ENCODE data around the gene RGS14. TPM values are rescaled to one million over a fixed set of nuclear protein-coding genes. Genes with fewer than 3 reads are reported as not detected.

The RGS14 gene
- polyA plus RNA-seq, 3 donors: 10.5 to 15.8 (median 11.8) TPM

GRCh38 chr5:177362610-177363507 is 5.1 kb downstream of the RGS14 start:
- DNase-seq (ENCODE audit: low read depth in 3 of 3, low spot score in 2 of 3): peak in 2 of 3 donors; percentile 34 to 54

DNA sequence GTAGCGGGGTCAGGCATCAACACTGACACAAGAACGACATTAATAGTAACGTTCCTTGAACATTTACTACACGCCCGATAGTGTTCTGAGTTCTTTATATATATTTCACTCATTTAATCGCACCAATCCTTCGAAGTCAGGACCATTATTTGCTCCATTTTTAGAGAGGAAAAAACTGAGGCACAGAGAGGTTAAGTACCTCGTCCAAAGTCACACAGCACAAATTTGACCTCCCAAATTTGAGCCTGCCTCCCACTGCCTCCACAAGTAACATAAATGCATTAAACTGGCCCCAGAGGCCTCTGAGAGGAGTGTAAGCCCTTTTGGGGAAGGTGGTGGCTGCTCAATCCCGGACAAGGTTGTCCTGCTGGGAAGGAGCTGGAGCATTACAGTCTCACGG is 5.8 kb downstream of the RGS14 start:
- no peak for DNase-seq (ENCODE audit: low read depth in 3 of 3, low spot score in 2 of 3)

DNA sequence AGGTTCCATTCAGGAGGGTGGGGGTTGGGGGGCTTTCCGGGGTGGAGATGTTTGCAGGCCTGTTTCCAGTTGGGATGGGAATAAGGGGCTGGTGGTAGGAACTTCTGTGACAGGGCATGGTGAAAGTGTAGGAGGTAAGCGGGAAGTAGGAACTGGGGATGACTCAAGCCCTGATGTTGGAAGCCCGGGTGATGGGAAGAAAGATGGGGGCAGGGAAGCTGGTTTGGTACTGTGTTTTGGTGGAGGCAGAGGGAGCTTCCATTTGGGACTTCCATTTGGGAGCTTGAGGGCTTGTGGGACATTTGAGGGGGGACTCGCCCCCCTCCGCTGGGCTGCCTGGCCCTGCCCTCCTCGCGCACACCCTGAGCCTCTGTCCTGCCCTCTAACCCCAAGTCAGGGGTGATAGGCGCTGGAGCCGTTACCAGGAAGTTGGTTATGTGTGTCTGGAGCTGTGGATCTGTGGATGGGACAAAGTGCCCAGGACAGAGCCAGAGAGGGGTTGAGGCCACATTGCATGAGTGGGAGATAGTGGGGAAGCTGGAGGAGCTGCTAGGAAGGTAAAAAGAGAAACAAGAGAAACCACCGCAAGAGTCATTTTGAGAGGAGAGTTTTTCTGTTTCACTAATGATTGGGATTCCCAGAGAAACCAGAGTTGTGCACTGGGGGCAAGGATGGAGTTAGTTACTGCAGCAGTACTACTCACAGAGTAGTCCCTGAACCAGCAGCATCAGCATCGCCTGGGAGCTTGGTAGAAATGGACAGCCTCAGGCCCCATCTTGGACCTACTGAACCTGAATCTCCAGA is 6.6 kb downstream of the RGS14 start:
- DNase-seq (ENCODE audit: low read depth in 3 of 3, low spot score in 2 of 3): no peak

- no peak for DNase-seq (ENCODE audit: low read depth in 3 of 3, low spot score in 2 of 3)
These were observed 8.3 kb downstream of the RGS14 start for GRCh38 chr5:177365845-177366527.

DNA sequence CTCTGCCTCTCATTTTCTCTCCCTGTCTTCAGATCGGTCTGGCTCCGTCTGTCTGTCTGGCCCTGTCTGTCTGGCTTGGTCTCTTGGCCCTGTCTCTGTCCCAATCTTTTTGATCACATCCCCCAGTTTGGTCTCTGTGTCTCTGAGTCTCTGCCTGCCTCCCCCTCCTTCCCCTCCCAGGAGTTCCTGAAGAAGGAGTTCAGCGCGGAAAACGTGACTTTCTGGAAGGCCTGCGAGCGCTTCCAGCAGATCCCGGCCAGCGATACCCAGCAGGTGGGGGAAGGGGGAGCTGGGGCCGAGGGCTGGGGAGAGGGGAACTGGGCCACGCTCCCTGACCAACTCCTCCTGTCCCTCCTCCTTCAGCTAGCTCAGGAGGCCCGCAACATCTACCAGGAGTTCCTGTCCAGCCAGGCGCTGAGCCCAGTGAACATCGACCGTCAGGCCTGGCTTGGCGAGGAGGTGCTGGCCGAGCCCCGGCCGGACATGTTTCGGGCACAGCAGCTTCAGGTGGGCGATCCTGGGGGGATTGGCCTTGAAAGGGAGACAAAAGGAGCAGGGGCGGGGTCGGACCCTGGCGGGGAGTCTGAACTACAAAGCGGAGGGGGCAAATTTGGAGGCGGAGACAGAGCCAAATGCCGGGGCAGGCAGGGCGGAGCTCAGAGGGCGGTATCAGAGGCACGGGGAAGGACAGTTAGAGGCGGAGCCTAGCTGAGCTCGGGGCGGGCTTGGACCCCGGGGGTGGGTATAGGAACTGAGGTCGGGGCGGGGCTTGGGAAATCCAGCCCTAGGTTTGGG is 9.0 kb downstream of the RGS14 start:
- peak; percentile 76 to 82 (median 77) for DNase-seq (ENCODE audit: low read depth in 3 of 3, low spot score in 2 of 3)

GRCh38 chr5:177367323-177367848 is 9.7 kb downstream of the RGS14 start:
- no peak for DNase-seq (ENCODE audit: low read depth in 3 of 3, low spot score in 2 of 3)

GRCh38 chr5:177367981-177368868 is 10.5 kb downstream of the RGS14 start:
- no peak for DNase-seq (ENCODE audit: low read depth in 3 of 3, low spot score in 2 of 3)

DNA sequence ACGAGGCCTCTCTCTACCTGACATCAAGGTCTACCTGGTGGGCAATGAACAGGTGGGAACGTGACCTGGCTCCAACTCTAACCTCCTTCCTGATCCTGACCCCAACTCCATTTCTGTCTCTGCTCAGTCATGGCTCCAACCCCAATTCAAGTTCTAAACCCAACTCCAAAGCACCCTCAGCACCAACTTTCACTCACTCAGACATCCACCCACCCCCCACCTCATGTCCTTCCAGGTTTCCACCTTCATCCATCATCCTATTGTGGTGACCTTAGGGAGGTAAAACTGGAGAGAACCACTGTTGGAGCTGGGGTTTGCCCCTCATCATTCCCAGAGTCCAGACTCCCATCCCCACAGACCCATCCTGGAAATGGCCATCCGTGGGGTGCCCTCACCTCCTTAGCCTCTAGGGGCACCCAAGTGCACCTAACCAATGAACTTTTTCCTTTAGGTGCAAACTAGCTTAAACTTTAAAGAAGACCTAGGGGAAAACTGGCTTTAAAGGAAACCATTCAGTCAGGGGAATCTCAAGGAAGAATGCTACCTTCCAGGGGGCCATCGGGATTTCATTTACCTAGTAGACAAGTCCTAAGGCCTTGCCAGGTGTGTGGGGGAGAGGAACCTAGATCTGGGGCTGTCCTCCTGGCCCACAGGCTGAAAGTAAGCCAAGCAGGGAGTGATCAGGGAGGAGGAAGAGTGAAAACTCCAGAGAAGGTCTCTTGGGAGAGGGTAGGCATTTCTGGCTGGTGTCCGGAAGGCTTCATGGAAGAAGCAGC is 11.3 kb downstream of the RGS14 start:
- no peak for DNase-seq (ENCODE audit: low read depth in 3 of 3, low spot score in 2 of 3)

- no peak for DNase-seq (ENCODE audit: low read depth in 3 of 3, low spot score in 2 of 3)
These were observed 12.1 kb downstream of the RGS14 start for GRCh38 chr5:177369645-177370440.

GRCh38 chr5:177370488-177371119 is 12.9 kb downstream of the RGS14 start:
- DNase-seq (ENCODE audit: low read depth in 3 of 3, low spot score in 2 of 3): peak; percentile 54 to 72 (median 67)

DNA sequence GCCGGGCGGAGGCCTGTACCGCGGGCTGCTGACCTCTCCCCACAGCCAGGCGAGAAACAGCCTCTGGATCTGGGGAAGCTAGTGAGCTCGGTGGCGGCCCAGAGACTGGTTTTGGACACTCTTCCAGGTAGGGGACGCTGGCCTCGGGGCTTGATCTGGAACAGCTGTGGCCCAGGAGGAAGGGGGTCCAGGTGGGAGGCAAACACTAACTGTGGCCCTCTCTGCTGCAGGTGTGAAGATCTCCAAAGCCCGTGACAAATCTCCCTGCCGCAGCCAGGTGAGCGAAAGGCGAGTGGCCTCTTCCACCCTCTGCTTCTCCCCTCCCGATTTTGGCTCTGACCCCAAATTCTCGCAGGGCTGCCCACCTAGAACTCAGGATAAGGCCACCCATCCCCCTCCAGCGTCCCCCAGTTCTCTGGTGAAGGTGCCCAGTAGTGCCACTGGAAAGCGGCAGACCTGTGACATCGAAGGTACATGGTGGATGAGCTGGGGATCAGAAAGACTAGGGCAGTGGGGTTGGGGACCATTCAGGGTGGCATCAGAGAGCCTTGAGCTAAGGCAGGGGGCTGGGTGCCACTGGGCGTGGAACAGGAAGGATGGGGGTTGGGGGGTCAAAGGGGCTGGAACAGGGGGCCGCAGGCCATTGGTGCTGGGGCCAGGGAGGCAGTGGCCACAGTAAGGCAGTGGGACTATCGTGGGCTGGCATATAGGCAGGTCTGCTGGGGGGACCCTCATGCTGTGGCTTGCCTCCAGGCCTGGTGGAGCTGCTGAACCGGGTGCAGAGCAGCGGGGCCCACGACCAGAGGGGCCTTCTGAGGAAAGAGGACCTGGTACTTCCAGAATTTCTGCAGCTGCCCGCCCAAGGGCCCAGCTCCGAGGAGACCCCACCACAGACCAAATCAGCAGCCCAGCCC is 13.7 kb downstream of the RGS14 start:
- no peak for DNase-seq (ENCODE audit: low read depth in 3 of 3, low spot score in 2 of 3)

GRCh38 chr5:177372034-177372896 is 14.5 kb downstream of the RGS14 start:
- DNase-seq (ENCODE audit: low read depth in 3 of 3, low spot score in 2 of 3): no peak

DNA sequence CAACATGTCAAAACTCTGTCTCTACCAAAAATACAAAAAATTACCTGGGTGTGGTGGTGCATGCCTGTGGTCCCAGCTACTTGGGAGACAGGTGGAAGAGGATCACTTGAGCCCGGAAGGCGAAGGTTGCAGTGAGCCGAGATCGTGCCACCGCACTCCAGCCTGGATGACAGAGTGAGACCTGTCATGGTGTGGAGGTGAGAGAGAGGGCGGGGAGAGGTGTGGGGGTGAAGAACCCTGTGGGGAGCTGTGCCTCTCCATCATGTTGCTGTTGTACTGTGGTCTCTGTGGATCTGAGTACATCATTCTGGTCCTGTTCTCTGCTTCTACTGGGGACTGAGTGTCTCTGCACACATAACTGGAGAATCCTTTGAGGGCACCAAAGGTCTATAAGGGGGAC is 15.2 kb downstream of the RGS14 start:
- no peak for DNase-seq (ENCODE audit: low read depth in 3 of 3, low spot score in 2 of 3)

DNA sequence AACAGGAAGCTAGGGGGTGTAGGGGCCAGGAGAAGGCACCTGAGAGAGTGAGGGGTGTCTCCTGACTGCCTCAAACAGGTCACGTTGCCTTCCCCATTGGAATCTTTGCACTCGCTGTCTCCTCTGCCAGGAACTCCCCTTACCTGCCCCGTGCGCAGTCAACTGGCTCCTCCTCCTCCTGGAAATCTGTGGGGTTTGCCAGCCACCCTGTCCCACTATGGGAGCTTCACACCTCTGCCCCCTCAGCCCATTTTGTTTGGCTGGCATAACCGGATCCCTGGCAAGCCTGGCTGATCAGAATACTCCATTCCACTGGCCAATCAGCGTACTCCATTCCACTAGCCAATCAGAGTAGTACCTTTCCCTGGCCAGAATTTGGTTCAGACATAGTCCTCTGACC is 16.1 kb downstream of the RGS14 start:
- no peak for DNase-seq (ENCODE audit: low read depth in 3 of 3, low spot score in 2 of 3)

DNA sequence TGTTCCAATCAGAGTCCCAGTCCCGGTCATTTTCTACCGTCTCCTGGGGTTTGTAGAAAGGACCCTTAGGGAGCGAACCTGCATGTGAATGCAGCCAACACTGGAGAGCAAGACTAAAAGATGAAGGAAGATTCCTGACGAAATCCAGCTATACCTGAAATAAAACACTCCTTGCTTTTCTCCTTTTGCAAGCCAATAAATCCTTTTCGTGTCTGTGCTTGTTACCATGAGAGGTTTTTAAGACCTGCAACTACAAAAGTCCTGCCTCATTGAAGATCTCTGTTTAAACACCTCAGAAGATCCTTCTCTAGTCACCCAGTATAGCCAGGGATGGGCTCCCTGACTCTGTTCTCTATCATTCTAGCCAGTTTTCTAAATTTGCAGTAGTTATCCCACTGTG is 16.5 kb downstream of the RGS14 start:
- DNase-seq (ENCODE audit: low read depth in 3 of 3, low spot score in 2 of 3): no peak
